Measurements from ENCODE around the gene RTKN. TPM values are rescaled to one million over a fixed set of nuclear protein-coding genes. Genes with fewer than 3 reads are reported as not detected.

Gene RTKN
- total RNA-seq, 1 experiment from 2014 or later: 94.0 TPM

DNA sequence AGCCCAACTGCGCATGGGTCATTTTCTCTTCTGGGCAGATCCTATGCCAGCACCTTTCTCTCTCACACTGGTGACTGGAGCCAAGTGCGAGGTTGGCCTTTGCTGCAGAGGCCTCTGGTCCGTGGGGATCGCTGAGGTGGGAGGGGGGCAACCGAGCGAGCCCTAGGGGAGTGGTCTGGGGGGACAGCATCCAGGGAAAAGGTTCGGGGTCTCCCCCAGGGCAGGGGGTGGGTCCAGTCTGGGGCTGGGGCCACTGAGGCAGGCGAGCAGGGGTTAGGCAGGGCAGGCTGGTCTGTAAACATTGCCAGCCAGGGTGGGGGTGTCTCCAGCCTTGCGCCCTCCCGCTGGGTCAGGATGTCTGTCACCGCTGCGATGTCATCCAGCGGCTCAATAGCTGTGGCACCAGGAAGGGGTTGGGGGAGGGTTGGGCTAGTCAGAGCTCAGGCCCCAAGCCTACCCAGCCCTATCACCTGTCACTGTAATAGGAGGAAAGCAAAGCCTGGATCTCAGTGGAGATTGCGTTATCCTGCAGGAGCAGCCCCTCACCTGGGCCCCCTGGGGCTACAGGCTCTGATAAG is 15.5 kb downstream of the RTKN start:
- RAD21 ChIA-PET (ENCODE audit: low non-redundant PET in 1 of 2, low total read pairs in 2 of 2, uncharacterized antibody in 2 of 2, unreplicated experiment in 2 of 2): no interaction called here
- H3K4me2 ChIP-seq (ENCODE audit: low read length): no peak overlapping the region

DNA sequence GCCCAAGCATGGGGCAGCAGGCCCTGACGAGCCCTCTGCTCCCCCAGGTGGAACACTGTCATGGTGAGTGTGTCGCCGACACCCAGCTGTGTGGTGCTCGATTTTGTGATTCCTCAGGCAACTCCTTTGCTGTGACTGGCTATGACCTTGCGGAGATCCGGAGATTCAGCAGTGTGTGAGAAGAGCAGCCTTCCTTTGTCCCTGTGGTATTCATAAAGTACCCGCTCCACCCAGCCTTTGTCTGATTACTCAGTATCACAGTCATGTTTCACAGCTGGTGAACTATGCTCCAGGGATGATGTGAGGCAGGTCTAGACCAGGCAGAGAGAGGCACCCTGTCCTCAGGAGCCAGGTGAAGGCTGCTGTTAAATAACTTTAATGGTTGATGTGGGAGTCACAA is 16.2 kb downstream of the RTKN start:
- H3K36me3 ChIP-seq (ENCODE audit: control insufficient read depth in 1 of 2, insufficient read depth in 2 of 2, low read length in 2 of 2): peaks cover 28 to 46% of the 10 kb centered on the region in 2 experiments
- CTCF ChIA-PET: no interaction called here
- H3K27ac ChIP-seq (ENCODE audit: low read depth, low read length): no peak overlapping the region
- POLR2A ChIA-PET: no interaction called here
- ATAC-seq: no peak
- H3K9me2 ChIP-seq (ENCODE audit: insufficient read depth): no peaks in the 10 kb centered on the region
- peaks cover 0 to 34% of the 10 kb centered on the region in 2 experiments; a peak in 3 of 4 replicates for H3K4me1 ChIP-seq (ENCODE audit: control insufficient read depth in 1 of 2, insufficient read depth in 2 of 2, low read length in 2 of 2)
- no peaks in the 10 kb centered on the region for H3K9me3 ChIP-seq (ENCODE audit: control insufficient read depth in 1 of 2, insufficient read depth in 1 of 2, low read depth in 1 of 2, low read length in 2 of 2)
- H3K9ac ChIP-seq (ENCODE audit: low read length): no peak overlapping the region
- H3K79me2 ChIP-seq (ENCODE audit: insufficient read depth, low read length): no peaks in the 10 kb centered on the region
- no peak overlapping the region for H3K4me2 ChIP-seq (ENCODE audit: low read length)
- DNase-seq (ENCODE audit: low read depth, low spot score): no peak
- no peak overlapping the region for H2AFZ ChIP-seq (ENCODE audit: low read depth, low read length, poor library complexity, severe bottlenecking)
- no peak overlapping the region for H3K4me3 ChIP-seq (replicated peaks in 1 of 2; ENCODE audit: low read depth in 1 of 2, low read length in 2 of 2)
- H4K20me1 ChIP-seq (ENCODE audit: insufficient read depth): no peaks in the 10 kb centered on the region
- intact Hi-C loops (cut with micrococcal nuclease): no loop called here
- TF ChIP-seq JUND (IDR thresholded peaks at IDR 0.05) (0 out of 2 replicates have a peak, but pooled peaks have one; percentile 27), SP1 (IDR thresholded peaks at IDR 0.05; ENCODE audit: low read depth) (no peak), YY1 (IDR thresholded peaks at IDR 0.05; ENCODE audit: extremely low read depth, insufficient replicate concordance, low read depth, low read length) (no peak), SIN3A (IDR thresholded peaks at IDR 0.05; ENCODE audit: low read depth) (peak; percentile 30; the same call in 1 of the 2 replicates), CBX3 (IDR thresholded peaks at IDR 0.05; ENCODE audit: low read depth) (no peak), EGR1 (IDR thresholded peaks at IDR 0.05; ENCODE audit: low read depth) (no peak)
- RAD21 ChIA-PET (ENCODE audit: low non-redundant PET in 1 of 2, low total read pairs in 2 of 2, uncharacterized antibody in 2 of 2, unreplicated experiment in 2 of 2): no interaction called here
- no TSS peak for BruUV-seq (replicated peaks)
- no peaks in the 10 kb centered on the region for H3K27me3 ChIP-seq (ENCODE audit: insufficient read depth, low read length)

More for the DNA sequence above, 15.5 kb downstream of the RTKN start:
- H3K4me1 ChIP-seq (ENCODE audit: control insufficient read depth in 1 of 2, insufficient read depth in 2 of 2, low read length in 2 of 2): peaks cover 0 to 26% of the 10 kb centered on the region in 2 experiments; a peak in 2 of 4 replicates
- H3K9ac ChIP-seq (ENCODE audit: low read length): no peak overlapping the region
- POLR2A ChIA-PET: no interaction called here
- H3K36me3 ChIP-seq (ENCODE audit: control insufficient read depth in 1 of 2, insufficient read depth in 2 of 2, low read length in 2 of 2): peaks cover 31 to 52% of the 10 kb centered on the region in 2 experiments
- CTCF ChIA-PET: no interaction called here
- DNase-seq (ENCODE audit: low read depth, low spot score) (no peak), ATAC-seq (no peak)
- no peak overlapping the region for H3K4me3 ChIP-seq (replicated peaks in 1 of 2; ENCODE audit: low read depth in 1 of 2, low read length in 2 of 2)
- BruUV-seq (replicated peaks): no TSS peak
- H3K9me3 ChIP-seq (ENCODE audit: control insufficient read depth in 1 of 2, insufficient read depth in 1 of 2, low read depth in 1 of 2, low read length in 2 of 2): no peaks in the 10 kb centered on the region
- TF ChIP-seq SIN3A (IDR thresholded peaks at IDR 0.05; ENCODE audit: low read depth) (0 out of 2 replicates have a peak, but pooled peaks have one; percentile 5), FOSL1 (IDR thresholded peaks at IDR 0.05; ENCODE audit: low read depth) (no peak), JUND (IDR thresholded peaks at IDR 0.05) (no peak)
- no peaks in the 10 kb centered on the region for H3K27me3 ChIP-seq (ENCODE audit: insufficient read depth, low read length)
- no peaks in the 10 kb centered on the region for H3K9me2 ChIP-seq (ENCODE audit: insufficient read depth)
- H4K20me1 ChIP-seq (ENCODE audit: insufficient read depth): no peaks in the 10 kb centered on the region
- intact Hi-C loops (cut with micrococcal nuclease): no loop called here
- peaks cover under 1% of the 10 kb centered on the region; the same call in 1 of the 2 replicates for H3K79me2 ChIP-seq (ENCODE audit: insufficient read depth, low read length)
- no peak overlapping the region for H3K27ac ChIP-seq (ENCODE audit: low read depth, low read length)
- H2AFZ ChIP-seq (ENCODE audit: low read depth, low read length, poor library complexity, severe bottlenecking): no peak overlapping the region
